Stomach (tissue), 19 donors: ENCODE data around the gene NUP93. TPM values are rescaled to one million over a fixed set of nuclear protein-coding genes. Genes with fewer than 3 reads are reported as not detected.

Source experiments
- DNase-seq, 2 donors: peaks; one replicate each; pipeline versions ENCODE4 v3.0.0 to v3.0.0-alpha.2; 2013 to 2019
- H3K27ac ChIP-seq, 5 donors: fragments of 200-600 bp in 4 of 5; sonication (generic) in 4 of 5; one replicate each; pipeline ENCODE4 v1.5.1; 2013 to 2019; ENCODE audit warnings: mild to moderate bottlenecking in 1 of 5, moderate library complexity in 1 of 5
- H3K27me3 ChIP-seq, 3 donors: fragments of 200-600 bp; sonication (generic); one replicate each; pipeline ENCODE4 v1.5.1; 2017 to 2019; ENCODE audit warnings: mixed run types in 1 of 3
- H3K36me3 ChIP-seq, 4 donors: fragments of 200-600 bp; sonication (generic); 1 replicate in 3 of 4; 2 replicates in 1 of 4; pipeline ENCODE4 v1.5.1; 2016 to 2019
- H3K4me1 ChIP-seq, 4 donors: fragments of 200-600 bp; sonication (generic); one replicate each; pipeline ENCODE4 v1.5.1; 2016 to 2019
- H3K4me3 ChIP-seq, 4 donors: fragments of 200-600 bp; sonication (generic) in 3 of 4; one replicate each; pipeline ENCODE4 v1.5.1; 2016 to 2019; ENCODE audit warnings: mild to moderate bottlenecking in 1 of 4
- H3K9me3 ChIP-seq, 4 donors: fragments of 200-600 bp; sonication (generic); one replicate each; pipeline ENCODE4 v1.5.1; 2016 to 2019
- CTCF ChIP-seq, 7 experiments: fragments of 450-650 bp in 4 of 7; fragments of 200-600 bp in 3 of 7; sonication (generic) in 3 of 7; IDR thresholded peaks; one replicate each; pipeline ENCODE4 v1.5.1; 2016 to 2019; ENCODE audit warnings: antibody characterized with exemption in 7 of 7, control low read depth in 2 of 7, mild to moderate bottlenecking in 1 of 7
- EP300 ChIP-seq: sonication (generic); formaldehyde crosslinking; IDR thresholded peaks from one replicate; pipeline ENCODE4 v1.6.1; 2017; ENCODE audit warnings: antibody characterized with exemption
- POLR2A ChIP-seq, 4 donors: fragments of 450-650 bp; IDR thresholded peaks; one replicate each; pipeline ENCODE4 v1.6.1; 2016; ENCODE audit warnings: antibody characterized with exemption in 4 of 4, control low read depth in 2 of 4, mild to moderate bottlenecking in 1 of 4, moderate library complexity in 1 of 4
- POLR2AphosphoS5 ChIP-seq, 3 donors: sonication (generic); formaldehyde crosslinking; IDR thresholded peaks; one replicate each; pipeline ENCODE4 v1.6.1; 2016; ENCODE audit warnings: antibody characterized with exemption in 3 of 3
- WGBS, 5 donors: extraction: QIAGEN DNeasy Blood & Tissue Kit in 3 of 5; methylation state at CpG; one replicate each; pipeline versions ENCODE4 v1.1.5 to v1.1.7; 2013 to 2018; 5-methylcytosine and 5-hydroxymethylcytosine counted together
- intact Hi-C: fragments of 100-400 bp; cut with DNase I; formaldehyde crosslinking; loops from one replicate; pipeline ENCODE4 v1.15.1; 2023; ENCODE audit warnings: low total_unique reads
- long read RNA-seq, 10 donors: transcript quantifications; one replicate each; lab custom pipeline, GENCODE V29; 2026
- polyA plus RNA-seq, 3 donors: library from polyadenylated mRNA; stranded (reverse); fragments of 200-250 nt; gene quantifications; one replicate each; pipeline ENCODE4 v1.2.3, GENCODE V29; 2013
- total RNA-seq, 5 donors: library from RNA; depleted of rRNA; stranded (reverse); fragments of >200 nt; gene quantifications; one replicate each; pipeline versions ENCODE4 v1.1.0 to v1.2.3, GENCODE V29; 2014 to 2016
- donor health status: healthy with polysubstance abuse.
- donor health status: Bipolar disorder and iron deficiency.
- donor health status: healthy.

NUP93 gene
- 100 to 1,000 TPM in 1 of 5 donors, 10 to 100 TPM in 4; 43.2 to 184 (median 87.5) TPM for total RNA-seq
- 10 to 100 TPM; 26.7 to 46.6 (median 27.4) TPM for polyA plus RNA-seq
- long read RNA-seq, donor 1, partial matches to known transcripts = 0 of 4 reads
- long read RNA-seq, donor 1, other reads (novel, unspliced or antisense) = 0 of 4 reads
- long read RNA-seq, donor 2, partial matches to known transcripts = 0 of 6 reads
- long read RNA-seq, donor 2, other reads (novel, unspliced or antisense) = 0 of 6 reads
- long read RNA-seq, donor 3, partial matches to known transcripts = 8 of 8 reads
- long read RNA-seq, donor 3, other reads (novel, unspliced or antisense) = 0 of 8 reads
- long read RNA-seq, donor 4, partial matches to known transcripts = 0 of 2 reads
- long read RNA-seq, donor 4, other reads (novel, unspliced or antisense) = 0 of 2 reads
- long read RNA-seq, donor 5, partial matches to known transcripts = 0 of 2 reads
- long read RNA-seq, donor 5, other reads (novel, unspliced or antisense) = 0 of 2 reads
- long read RNA-seq, donor 6, transcript NUP93-201 (22 exons, 2,741 nt) = major isoform, 9 of 26 reads
- long read RNA-seq, donor 6, partial matches to known transcripts = 15 of 26 reads
- long read RNA-seq, donor 6, other reads (novel, unspliced or antisense) = 0 of 26 reads
- long read RNA-seq, donor 7, partial matches to known transcripts = 0 of 3 reads
- long read RNA-seq, donor 7, other reads (novel, unspliced or antisense) = 0 of 3 reads
- long read RNA-seq, donor 8, partial matches to known transcripts = 7 of 11 reads
- long read RNA-seq, donor 8, other reads (novel, unspliced or antisense) = 0 of 11 reads
- long read RNA-seq, donor 9, partial matches to known transcripts = 11 of 15 reads
- long read RNA-seq, donor 9, other reads (novel, unspliced or antisense) = 0 of 15 reads
- long read RNA-seq, donor 10, partial matches to known transcripts = 0 of 1 reads
- long read RNA-seq, donor 10, other reads (novel, unspliced or antisense) = 0 of 1 reads

GRCh38 chr16:56729735-56730662, at the start of gene NUP93:
TSS of gene NUP93 (plus strand) at chr16:56730129. CDS start at chr16:56748248, 18,119 bp downstream.
- Histone ChIP-seq H3K9me3 (no peaks in the 10 kb centered on the region), H3K4me1 (peaks cover 15 to 46% (median 27%) of the 10 kb centered on the region in 4 donors), H3K36me3 (no peaks in the 10 kb centered on the region), H3K27me3 (no peaks in the 10 kb centered on the region), H3K4me3 (peak within 1 kb of the TSS; percentile 82 to 93 (median 84)), H3K27ac (peak within 1 kb of the TSS; percentile 77 to 89 (median 86))
- 0 to 1% (median 1%) methylated on average over 43 to 70 of the region's 70 CpGs for WGBS, 5 donors
- TF ChIP-seq EP300 = no peak
- peak; percentile 74 to 94 (median 90) for TF ChIP-seq POLR2AphosphoS5 (IDR thresholded peaks at IDR 0.05)
- DNase-seq = peak; percentile 94 to 98
- intact Hi-C loops = no loop called here

- peak; percentile 97 for DNase-seq
Measured at GRCh38 chr16:56681939-56682702, 47.8 kb upstream of the NUP93 start, which contains the start of gene MT1X. TSS of gene MT1X (plus strand) at chr16:56682470. CDS start at chr16:56682541, 71 bp downstream.

GRCh38 chr16:56682703-56683397, 47.1 kb upstream of the NUP93 start:
- Histone ChIP-seq H3K4me3 (peak overlapping the region; percentile 56 to 69 (median 61)), H3K27me3 (peaks cover 0 to under 1% (median 0%) of the 10 kb centered on the region in 3 donors), H3K4me1 (peaks cover 18 to 40% (median 35%) of the 10 kb centered on the region in 4 donors), H3K9me3 (peaks cover 0 to 11% (median 0%) of the 10 kb centered on the region in 4 donors), H3K27ac (peak overlapping the region; percentile 78 to 86 (median 86)), H3K36me3 (peaks cover 0 to 11% (median 0%) of the 10 kb centered on the region in 4 donors)
- 15 to 25% (median 18%) methylated on average over 6 to 8 of the region's 8 CpGs for WGBS, 5 donors
- DNase-seq = no peak
- no peak for TF ChIP-seq CTCF (IDR thresholded peaks at IDR 0.05)
- TF ChIP-seq EP300 = no peak
- TF ChIP-seq POLR2A (IDR thresholded peaks at IDR 0.05) = no peak
- TF ChIP-seq POLR2AphosphoS5 (IDR thresholded peaks at IDR 0.05) = no peak
- intact Hi-C loops = no loop called here

More at GRCh38 chr16:56681939-56682702, 47.8 kb upstream of the NUP93 start, which contains the start of gene MT1X:
- Histone ChIP-seq H3K27ac (peak within 1 kb of the TSS; percentile 78 to 86 (median 86)), H3K27me3 (peaks cover 0 to 8% (median 0%) of the 10 kb centered on the region in 3 donors), H3K9me3 (peaks cover 0 to 11% (median 0%) of the 10 kb centered on the region in 4 donors), H3K4me1 (peaks cover 18 to 40% (median 35%) of the 10 kb centered on the region in 4 donors), H3K36me3 (peaks cover 0 to 11% (median 0%) of the 10 kb centered on the region in 4 donors), H3K4me3 (peak within 1 kb of the TSS; percentile 56 to 69 (median 61))
- peak; percentile 86 for TF ChIP-seq EP300
- peak; percentile 83 to 99 (median 98) for TF ChIP-seq POLR2AphosphoS5 (IDR thresholded peaks at IDR 0.05)
- TF ChIP-seq POLR2A (IDR thresholded peaks at IDR 0.05) = peak in 2 of 4 donors; percentile 32 to 92
- TF ChIP-seq CTCF (IDR thresholded peaks at IDR 0.05) = no peak
- intact Hi-C loops = no loop called here
- 0 to 2% (median 1%) methylated on average over 32 to 49 of the region's 49 CpGs for WGBS, 5 donors
